HepG2 (cell line): ENCODE measurements around the gene ILKAP. TPM values are rescaled to one million over a fixed set of nuclear protein-coding genes. Genes with fewer than 3 reads are reported as not detected.

Experiments used
- DMTF1 ChIP-seq: sonication (generic); formaldehyde crosslinking; IDR thresholded peaks from 2 replicates; pipeline ENCODE4 v1.4.0; 2020; ENCODE audit warnings: mild to moderate bottlenecking, missing genetic modification reagents
- ELF3 ChIP-seq: IDR thresholded peaks from 2 replicates; pipeline ENCODE4 v1.6.1; 2016; ENCODE audit warnings: missing genetic modification reagents, missing compliant biosample characterization
- GZF1 ChIP-seq: sonication (generic); formaldehyde crosslinking; IDR thresholded peaks from 2 replicates; pipeline ENCODE4 v1.5.1; 2020; ENCODE audit warnings: mild to moderate bottlenecking, missing genetic modification reagents
- HNRNPLL ChIP-seq: fragments of 200-400 bp; formaldehyde crosslinking; IDR thresholded peaks from 2 replicates; pipeline ENCODE4 v1.6.1; 2017; ENCODE audit warnings: mild to moderate bottlenecking, low read depth, low read length; ENCODE audit not compliant: poor library complexity, severe bottlenecking
- HOMEZ ChIP-seq: IDR thresholded peaks from 2 replicates; pipeline ENCODE4 v1.6.1; 2016; ENCODE audit warnings: low read depth
- KLF16 ChIP-seq, 2 experiments: sonication (generic) in 1 of 2; formaldehyde crosslinking in 1 of 2; IDR thresholded peaks; 2 replicates each; pipeline versions ENCODE4 v1.6.1 to v1.8.0; 2016 to 2023; ENCODE audit warnings: missing genetic modification reagents in 2 of 2, missing compliant biosample characterization in 1 of 2
- SIN3A ChIP-seq: IDR thresholded peaks from 2 replicates; pipeline ENCODE4 v1.6.1; 2011; ENCODE audit warnings: low read depth, mild to moderate bottlenecking, control low read depth, low read length, borderline replicate concordance
- TBX3 ChIP-seq: fragments of 450-650 bp; IDR thresholded peaks from 2 replicates; pipeline ENCODE4 v1.6.1; 2017; ENCODE audit warnings: antibody characterized with exemption, mild to moderate bottlenecking, inconsistent platforms, borderline replicate concordance
- TERF1 ChIP-seq: sonication (generic); formaldehyde crosslinking; IDR thresholded peaks from 2 replicates; pipeline ENCODE4 v1.8.0; 2022; ENCODE audit warnings: mild to moderate bottlenecking, missing genetic modification reagents, moderate library complexity
- UBTF ChIP-seq: sonication (generic); formaldehyde crosslinking; IDR thresholded peaks from 2 replicates; pipeline ENCODE4 v1.4.0; 2020; ENCODE audit warnings: mild to moderate bottlenecking, missing genetic modification reagents
- ZNF124 ChIP-seq: sonication (generic); formaldehyde crosslinking; IDR thresholded peaks from 2 replicates; pipeline ENCODE4 v1.4.0; 2020; ENCODE audit warnings: missing genetic modification reagents
- ZNF431 ChIP-seq: sonication (generic); formaldehyde crosslinking; IDR thresholded peaks from 2 replicates; pipeline ENCODE4 v1.9.0; 2022; ENCODE audit warnings: missing genetic modification reagents, low read depth, mild to moderate bottlenecking, borderline replicate concordance
- polyA plus RNA-seq, 8 experiments: library from polyadenylated mRNA; depleted of rRNA in 3 of 8; stranded (reverse) in 7 of 8; unstranded in 1 of 8; fragments of >200 nt; fragmentation: Illumina TruSeq in 4 of 8; extraction: Trizol in 4 of 8; gene quantifications; 2 replicates each; pipeline versions ENCODE4 v1.2.1 to v1.2.3, GENCODE V29; 2011 to 2016; ENCODE audit warnings: low read depth in 4 of 8, missing spikeins in 1 of 8, mixed read lengths in 1 of 8; ENCODE audit not compliant: insufficient read depth in 1 of 8
- total RNA-seq, 5 experiments: library from RNA; depleted of rRNA; stranded (reverse); fragments of >200 nt; fragmentation: Illumina TruSeq; extraction: Trizol; gene quantifications; 2 replicates each; pipeline ENCODE4 v1.2.3, GENCODE V29; 2016; ENCODE audit warnings: low read depth in 1 of 5
- TF ChIP-seq, protein P1 (sequence below): sonication (generic); formaldehyde crosslinking; IDR thresholded peaks from 2 replicates; pipeline ENCODE4 v1.4.0; 2020; ENCODE audit warnings: low read depth, missing genetic modification reagents
- TF ChIP-seq, protein P2 (sequence below): IDR thresholded peaks from 2 replicates; pipeline ENCODE4 v1.6.1; 2018; ENCODE audit warnings: missing genetic modification reagents, mild to moderate bottlenecking, missing compliant biosample characterization

ILKAP gene
- total and polyA plus RNA-seq, 2 of the 13 experiments (the other 11 are each of a cell fraction or from before 2014, with no cell fraction given): 29.6 to 33.1 TPM

DNA sequence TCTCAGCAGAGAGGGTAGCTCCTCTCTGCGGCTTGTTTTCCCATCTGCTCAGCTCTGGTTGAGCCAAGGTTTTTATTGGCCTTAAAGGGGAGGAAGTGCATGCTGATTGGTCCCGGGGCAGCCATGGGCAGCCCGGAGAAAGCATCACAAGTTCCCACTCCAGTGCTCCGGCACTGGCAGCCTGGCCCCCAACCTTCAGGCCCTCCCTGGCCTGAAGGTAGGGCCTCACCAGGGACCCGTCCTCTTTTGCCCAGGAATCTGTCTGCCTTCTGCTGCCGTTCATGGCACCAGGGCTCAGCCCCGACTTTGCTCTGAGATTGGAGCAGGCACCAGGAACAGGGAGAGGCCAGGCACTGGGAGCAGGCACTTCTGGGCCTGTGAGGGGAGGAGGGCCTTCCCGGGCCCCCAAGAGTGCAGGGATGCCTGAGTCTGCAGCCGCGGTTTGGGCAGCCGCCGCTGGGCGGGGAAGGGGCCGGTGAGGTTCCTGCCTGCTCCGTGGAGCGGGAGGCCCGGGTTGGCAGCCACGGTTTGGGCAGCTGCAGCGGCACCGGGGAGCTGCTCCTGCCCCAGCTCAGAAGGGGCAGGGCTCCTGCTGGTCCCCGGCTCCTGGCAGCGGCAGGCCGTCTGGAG, 17.5 kb upstream of the ILKAP start (continued):
- no peak for TF ChIP-seq DMTF1
- TF ChIP-seq, protein P1, sequence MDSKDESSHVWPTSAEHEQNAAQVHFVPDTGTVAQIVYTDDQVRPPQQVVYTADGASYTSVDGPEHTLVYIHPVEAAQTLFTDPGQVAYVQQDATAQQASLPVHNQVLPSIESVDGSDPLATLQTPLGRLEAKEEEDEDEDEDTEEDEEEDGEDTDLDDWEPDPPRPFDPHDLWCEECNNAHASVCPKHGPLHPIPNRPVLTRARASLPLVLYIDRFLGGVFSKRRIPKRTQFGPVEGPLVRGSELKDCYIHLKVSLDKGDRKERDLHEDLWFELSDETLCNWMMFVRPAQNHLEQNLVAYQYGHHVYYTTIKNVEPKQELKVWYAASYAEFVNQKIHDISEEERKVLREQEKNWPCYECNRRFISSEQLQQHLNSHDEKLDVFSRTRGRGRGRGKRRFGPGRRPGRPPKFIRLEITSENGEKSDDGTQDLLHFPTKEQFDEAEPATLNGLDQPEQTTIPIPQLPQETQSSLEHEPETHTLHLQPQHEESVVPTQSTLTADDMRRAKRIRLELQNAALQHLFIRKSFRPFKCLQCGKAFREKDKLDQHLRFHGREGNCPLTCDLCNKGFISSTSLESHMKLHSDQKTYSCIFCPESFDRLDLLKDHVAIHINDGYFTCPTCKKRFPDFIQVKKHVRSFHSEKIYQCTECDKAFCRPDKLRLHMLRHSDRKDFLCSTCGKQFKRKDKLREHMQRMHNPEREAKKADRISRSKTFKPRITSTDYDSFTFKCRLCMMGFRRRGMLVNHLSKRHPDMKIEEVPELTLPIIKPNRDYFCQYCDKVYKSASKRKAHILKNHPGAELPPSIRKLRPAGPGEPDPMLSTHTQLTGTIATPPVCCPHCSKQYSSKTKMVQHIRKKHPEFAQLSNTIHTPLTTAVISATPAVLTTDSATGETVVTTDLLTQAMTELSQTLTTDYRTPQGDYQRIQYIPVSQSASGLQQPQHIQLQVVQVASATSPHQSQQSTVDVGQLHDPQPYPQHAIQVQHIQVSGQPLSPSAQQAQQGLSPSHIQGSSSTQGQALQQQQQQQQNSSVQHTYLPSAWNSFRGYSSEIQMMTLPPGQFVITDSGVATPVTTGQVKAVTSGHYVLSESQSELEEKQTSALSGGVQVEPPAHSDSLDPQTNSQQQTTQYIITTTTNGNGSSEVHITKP (CRISPR knock-in tag): 0 out of 2 replicates have a peak, but pooled peaks have one; percentile 55
- no peak for TF ChIP-seq GZF1 (CRISPR knock-in tag)
- 0 out of 2 replicates have a peak, but pooled peaks have one; percentile 28 for TF ChIP-seq SIN3A
- TF ChIP-seq HOMEZ (CRISPR knock-in tag): no peak
- TF ChIP-seq UBTF: peak; percentile 43; the same call in 1 of the 2 replicates
- no peak for TF ChIP-seq TBX3
- TF ChIP-seq, protein P2, sequence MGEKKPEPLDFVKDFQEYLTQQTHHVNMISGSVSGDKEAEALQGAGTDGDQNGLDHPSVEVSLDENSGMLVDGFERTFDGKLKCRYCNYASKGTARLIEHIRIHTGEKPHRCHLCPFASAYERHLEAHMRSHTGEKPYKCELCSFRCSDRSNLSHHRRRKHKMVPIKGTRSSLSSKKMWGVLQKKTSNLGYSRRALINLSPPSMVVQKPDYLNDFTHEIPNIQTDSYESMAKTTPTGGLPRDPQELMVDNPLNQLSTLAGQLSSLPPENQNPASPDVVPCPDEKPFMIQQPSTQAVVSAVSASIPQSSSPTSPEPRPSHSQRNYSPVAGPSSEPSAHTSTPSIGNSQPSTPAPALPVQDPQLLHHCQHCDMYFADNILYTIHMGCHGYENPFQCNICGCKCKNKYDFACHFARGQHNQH: peak; percentile 48; the same call in 1 of the 2 replicates
- TF ChIP-seq ZNF431: no peak
- peak; percentile 45; the same call in 1 of the 2 replicates for TF ChIP-seq ELF3
- TF ChIP-seq HNRNPLL: peak; percentile 22
- no peak for TF ChIP-seq TERF1 (CRISPR knock-in tag)
- TF ChIP-seq ZNF124: 0 out of 2 replicates have a peak, but pooled peaks have one; percentile 8
- 0 out of 4 replicates have a peak, but pooled peaks of 1 of the 2 experiments have one; percentile 25 for TF ChIP-seq KLF16 (CRISPR knock-in tag; IDR thresholded peaks at IDR 0.05)
